ENCODE measurements around the gene HIVEP1.
"Not testable (repeated sequence)": the region's sequence is repeated elsewhere in the genome, so short reads cannot be mapped to it uniquely, and the experiment has no call there.

Gene HIVEP1

DNA sequence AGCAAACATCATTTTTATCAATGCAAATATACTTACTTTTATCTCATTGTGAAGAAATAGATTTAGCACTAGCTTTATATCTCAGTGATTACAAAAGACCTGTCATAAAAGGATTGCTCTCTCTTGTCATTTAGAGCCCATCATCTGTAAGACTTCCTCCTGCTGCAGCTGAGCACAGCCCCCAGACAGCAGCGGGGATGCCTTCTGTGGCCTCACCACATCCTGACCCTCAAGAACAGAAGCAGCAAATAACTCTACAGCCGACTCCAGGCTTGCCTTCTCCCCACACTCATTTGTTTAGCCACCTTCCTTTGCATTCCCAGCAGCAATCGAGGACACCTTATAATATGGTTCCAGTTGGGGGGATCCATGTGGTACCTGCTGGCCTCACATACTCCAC, 151.0 kb downstream of the HIVEP1 start:
- DNase-seq: no peak

DNA sequence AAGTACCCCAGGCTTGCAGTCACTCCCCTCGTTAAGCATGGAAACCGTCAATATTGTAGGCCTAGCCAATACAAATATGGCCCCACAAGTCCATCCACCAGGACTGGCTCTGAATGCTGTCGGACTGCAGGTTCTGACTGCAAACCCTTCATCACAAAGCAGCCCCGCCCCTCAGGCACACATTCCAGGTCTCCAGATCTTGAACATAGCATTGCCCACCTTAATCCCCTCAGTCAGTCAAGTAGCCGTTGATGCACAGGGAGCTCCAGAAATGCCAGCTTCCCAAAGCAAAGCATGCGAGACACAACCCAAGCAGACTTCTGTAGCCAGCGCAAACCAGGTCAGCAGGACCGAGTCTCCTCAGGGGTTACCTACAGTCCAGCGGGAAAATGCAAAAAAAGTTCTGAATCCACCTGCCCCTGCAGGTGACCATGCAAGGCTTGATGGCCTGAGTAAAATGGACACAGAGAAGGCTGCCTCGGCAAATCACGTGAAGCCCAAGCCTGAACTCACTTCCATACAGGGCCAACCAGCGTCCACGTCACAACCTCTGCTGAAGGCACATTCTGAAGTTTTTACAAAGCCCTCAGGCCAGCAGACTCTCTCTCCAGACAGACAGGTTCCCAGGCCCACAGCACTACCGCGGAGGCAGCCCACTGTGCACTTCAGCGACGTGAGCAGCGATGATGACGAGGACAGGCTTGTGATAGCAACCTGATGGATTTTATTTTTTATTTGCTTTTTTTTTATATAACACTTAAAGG, 151.8 kb downstream of the HIVEP1 start:
- no peak for DNase-seq

DNA sequence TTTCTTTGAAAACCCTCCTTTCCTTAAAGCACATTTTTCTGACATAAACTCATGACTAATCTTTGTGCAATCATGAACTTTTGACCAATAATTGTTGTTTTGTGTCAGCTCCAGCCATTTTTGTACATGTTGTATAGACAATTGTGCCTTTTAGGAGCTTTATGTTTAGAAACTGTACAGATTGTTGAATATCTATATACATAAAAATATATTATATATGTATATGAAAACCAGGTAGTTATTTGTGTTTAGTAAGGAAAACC, 152.3 kb downstream of the HIVEP1 start:
- DNase-seq: no peak

DNA sequence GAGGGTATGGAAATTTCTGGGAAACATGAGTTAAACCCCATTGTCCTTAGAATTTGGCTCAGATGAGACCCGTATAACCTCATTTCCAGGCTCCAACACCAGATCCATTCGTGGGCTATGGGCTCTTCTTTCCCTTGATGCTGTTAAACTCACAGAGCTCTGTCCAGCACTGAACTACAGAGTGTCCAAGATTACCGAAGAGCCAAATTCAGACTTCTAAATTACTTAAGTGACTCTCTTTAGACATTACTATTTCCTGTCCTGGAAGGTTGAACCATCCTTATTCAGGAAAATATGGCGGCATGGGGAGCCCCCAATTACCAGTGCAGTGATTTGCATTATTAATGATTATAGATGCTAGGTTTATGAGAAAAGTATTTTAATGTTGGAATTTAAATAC, 153.2 kb downstream of the HIVEP1 start:
- DNase-seq: no peak

GRCh38 chr6:12165722-12166280, 153.7 kb downstream of the HIVEP1 start:
- DNase-seq: no peak

DNA sequence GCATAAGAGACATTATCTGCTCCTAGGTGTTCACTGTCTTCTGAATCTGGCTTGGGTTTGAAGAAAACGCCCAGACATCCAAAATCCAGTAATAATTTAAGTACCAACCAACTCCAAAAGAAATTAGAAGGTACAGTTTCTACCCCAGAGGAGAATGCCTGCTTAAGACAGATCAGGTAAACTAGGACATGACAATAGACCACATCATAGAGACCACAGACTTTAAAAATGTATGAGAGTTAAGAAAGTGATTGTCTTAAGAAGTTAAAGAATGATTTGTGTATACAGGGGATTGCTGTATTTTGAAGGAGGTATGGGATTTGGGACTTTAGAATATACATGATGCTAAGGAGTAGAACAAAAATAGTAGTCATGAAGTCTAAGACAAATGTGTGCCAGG, 157.3 kb downstream of the HIVEP1 start:
- DNase-seq: no peak

DNA sequence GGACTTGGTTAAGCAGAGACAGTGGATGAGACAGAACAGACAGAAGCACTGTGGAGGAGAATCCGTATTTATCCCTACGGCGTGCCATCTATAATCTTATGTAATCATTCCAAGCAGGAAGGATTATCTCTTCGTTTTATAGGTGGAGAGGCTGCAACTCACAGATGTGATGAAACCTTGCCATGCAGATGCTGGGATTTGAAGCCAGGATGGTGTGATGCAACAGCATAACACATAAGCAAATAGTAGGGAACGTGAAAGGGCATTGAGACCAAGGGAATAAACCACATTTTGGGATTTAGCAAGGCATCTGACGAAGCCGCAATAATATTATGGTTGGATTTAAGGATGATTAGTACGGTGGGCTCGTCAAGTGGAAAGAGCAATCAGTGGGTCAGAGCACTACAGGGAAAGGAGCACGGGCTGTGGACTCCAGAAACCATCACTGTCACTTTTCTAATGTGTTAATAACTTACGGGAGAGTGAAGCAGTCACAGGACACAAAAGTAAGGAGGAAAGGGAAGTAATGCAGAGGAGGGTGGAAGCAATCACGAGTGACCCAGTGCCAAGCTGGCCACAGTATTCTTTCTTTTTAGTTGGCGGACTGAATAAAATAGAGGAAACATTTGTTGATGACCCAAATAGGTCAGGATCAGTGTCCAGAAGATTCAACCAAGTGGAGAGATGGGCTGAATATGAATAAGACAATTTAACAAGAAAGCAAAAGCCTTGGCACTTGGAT, 158.4 kb downstream of the HIVEP1 start:
- DNase-seq: no peak

DNA sequence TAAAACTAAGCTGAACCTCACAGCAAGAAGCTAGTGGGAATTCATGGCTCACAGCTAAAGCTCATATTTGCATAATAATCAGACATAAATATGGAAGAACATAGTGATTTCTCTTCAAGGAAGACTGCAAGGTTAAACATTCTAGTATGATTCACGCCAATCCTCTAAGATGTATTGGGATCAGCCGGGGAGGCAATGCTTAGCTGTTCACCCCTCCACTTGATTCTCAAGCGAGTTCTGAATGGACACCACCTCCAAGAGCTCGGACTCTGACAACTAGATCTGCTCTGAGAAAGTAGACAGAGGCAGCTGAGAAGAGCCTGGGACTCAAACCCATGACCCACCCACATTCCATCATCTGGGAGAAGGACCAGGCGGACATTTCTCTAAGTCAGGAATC, 159.6 kb downstream of the HIVEP1 start:
- DNase-seq: no peak

DNA sequence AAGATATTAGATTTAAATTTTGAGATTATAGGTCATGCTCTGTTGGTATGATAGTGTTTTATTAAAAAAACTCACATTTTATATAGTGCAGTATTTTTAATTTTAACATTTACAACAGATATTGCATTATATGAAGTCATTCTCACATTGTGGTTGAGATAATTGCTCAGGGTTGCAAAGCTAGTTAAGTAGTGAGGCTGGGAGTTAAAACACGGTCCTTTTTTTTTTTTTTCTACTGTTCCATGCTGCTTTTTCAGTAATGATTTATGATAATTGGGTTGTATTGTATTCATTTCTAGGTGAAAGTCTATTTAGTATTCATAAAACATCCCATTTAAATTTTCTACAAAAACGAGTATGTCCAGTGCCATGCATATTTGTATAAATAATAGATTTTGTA, 160.5 kb downstream of the HIVEP1 start:
- DNase-seq: no peak

DNA sequence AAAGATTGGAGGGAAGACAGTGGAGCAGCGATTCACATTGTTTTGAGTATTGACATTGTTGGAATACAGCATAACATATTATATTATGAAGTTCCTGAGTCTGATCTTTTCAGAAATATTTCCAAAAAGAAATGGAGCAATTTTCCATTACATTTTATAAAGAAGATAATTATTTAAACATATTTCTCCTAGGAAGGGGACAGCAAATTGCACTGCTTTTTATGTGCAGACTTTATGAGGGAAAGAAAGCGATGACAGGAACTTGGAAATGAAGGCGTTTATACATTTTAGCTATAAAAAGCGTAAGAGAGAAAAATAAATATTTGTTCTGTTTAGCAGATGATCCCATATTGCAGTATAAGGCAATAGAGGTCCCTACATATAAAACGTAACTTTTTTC, 161.1 kb downstream of the HIVEP1 start:
- no peak for DNase-seq

- DNase-seq: no peak
Measured at GRCh38 chr6:12173661-12174060, 161.5 kb downstream of the HIVEP1 start.

DNA sequence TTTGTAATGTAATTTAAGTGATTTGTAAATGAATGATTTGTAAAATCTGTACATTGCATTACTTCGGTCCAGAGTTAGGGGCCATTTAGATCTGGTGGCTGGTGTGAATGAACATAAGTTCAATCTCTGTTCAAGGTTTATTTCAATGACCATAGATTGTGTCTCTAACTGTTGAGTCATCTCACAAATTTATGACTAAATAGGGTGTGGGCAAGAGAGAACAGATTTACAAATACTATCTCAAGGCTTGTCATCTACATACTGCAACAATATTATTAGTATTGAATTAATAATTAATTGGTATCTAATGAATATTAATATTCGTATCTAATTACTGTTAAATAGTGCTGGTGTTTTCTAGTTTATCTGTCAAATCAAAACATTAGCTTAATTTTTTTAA, 162.8 kb downstream of the HIVEP1 start:
- DNase-seq: no peak

GRCh38 chr6:12175626-12176025, 163.5 kb downstream of the HIVEP1 start:
- DNase-seq: no peak

- DNase-seq: not testable (repeated sequence)
Measured at GRCh38 chr6:12176782-12177181, 164.7 kb downstream of the HIVEP1 start.

DNA sequence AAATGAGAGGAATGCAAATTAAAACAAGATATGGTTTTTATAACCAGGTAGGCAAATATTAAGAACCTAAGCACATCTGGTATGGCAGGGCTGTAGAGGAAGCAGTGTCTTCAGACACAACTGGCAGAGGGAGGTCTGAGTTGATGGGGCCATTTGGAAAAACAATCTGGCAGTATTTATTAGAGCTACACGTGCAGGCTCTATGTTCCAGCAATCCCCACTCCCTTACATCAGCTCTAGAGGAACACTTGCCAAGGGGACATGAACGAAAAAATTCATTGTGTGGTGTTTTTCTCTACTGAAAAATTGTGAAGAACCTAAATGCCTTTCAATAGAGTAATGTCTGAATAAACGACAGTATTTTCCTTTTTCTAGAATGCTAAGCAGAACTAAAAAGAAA, 166.4 kb downstream of the HIVEP1 start:
- DNase-seq: no peak

- DNase-seq: no peak
Measured at GRCh38 chr6:12181481-12181880, 169.4 kb downstream of the HIVEP1 start.

- no peak for DNase-seq
Measured at GRCh38 chr6:12182676-12183075, 170.6 kb downstream of the HIVEP1 start.

- DNase-seq: no peak
Measured at GRCh38 chr6:12185081-12185673, 173.1 kb downstream of the HIVEP1 start.

- no peak for DNase-seq
Measured at GRCh38 chr6:12186528-12186927, 174.4 kb downstream of the HIVEP1 start.

DNA sequence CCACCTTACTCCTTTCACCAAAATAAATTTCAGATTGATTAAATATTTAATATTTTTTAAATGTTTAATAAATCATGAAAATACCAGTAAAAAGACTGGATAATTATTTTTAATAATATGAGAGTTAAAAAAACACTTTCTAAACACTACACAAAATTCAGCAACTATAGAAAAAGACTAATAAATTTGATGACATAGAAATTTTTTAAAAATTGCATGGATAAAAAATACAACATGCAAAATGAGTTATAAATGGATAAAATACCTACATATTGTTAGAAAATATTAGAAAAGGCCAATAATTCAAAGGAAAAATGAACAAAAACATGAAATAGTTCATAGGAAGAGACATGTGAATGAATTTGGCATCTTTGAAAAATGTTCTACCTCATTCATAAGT, 177.0 kb downstream of the HIVEP1 start:
- no peak for DNase-seq

- no peak for DNase-seq
Measured at GRCh38 chr6:12189661-12190060, 177.5 kb downstream of the HIVEP1 start.

- no peak for DNase-seq
Measured at GRCh38 chr6:12190252-12190651, 178.1 kb downstream of the HIVEP1 start.

- no peak for DNase-seq
Measured at GRCh38 chr6:12196326-12196936, 184.3 kb downstream of the HIVEP1 start.

- no peak for DNase-seq
Measured at GRCh38 chr6:12198851-12199250, 186.7 kb downstream of the HIVEP1 start.

Measured in activated gamma-delta T cell (primary cell).